GM10266 (cell line): ENCODE measurements around the gene NKAIN2.

Experiments
- DNase-seq: peaks from one replicate; pipeline ENCODE4 v3.0.0; 2012; ENCODE audit errors: extremely low spot score
- TF ChIP-seq, protein P1 (sequence below): IDR thresholded peaks from 2 replicates; pipeline ENCODE4 v1.5.1; 2012; ENCODE audit warnings: mild to moderate bottlenecking, low read depth; ENCODE audit not compliant: control insufficient read depth, insufficient read depth; ENCODE audit errors: missing control alignments

NKAIN2 gene

DNA sequence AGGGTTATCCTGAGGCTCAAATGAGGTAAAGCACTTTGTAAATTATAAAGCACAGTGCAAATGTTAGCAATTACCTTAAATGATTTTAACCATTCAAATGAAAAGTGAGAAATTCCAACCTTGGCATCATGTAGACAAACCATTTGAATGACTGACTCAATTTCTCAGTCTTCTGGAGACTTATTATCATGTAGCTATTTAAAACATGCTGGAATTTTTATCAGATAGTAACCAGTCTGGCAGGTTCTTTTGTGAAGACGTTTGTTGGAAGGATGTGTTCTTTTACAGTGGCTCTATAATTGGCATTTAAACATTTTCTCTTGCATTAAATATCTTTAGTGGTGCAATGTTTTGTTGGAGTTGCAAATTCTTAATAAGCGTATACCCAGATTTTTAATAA is 386.6 kb downstream of the NKAIN2 start:
- no peak for DNase-seq
- TF ChIP-seq, protein P1, sequence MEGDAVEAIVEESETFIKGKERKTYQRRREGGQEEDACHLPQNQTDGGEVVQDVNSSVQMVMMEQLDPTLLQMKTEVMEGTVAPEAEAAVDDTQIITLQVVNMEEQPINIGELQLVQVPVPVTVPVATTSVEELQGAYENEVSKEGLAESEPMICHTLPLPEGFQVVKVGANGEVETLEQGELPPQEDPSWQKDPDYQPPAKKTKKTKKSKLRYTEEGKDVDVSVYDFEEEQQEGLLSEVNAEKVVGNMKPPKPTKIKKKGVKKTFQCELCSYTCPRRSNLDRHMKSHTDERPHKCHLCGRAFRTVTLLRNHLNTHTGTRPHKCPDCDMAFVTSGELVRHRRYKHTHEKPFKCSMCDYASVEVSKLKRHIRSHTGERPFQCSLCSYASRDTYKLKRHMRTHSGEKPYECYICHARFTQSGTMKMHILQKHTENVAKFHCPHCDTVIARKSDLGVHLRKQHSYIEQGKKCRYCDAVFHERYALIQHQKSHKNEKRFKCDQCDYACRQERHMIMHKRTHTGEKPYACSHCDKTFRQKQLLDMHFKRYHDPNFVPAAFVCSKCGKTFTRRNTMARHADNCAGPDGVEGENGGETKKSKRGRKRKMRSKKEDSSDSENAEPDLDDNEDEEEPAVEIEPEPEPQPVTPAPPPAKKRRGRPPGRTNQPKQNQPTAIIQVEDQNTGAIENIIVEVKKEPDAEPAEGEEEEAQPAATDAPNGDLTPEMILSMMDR, result no peak

DNA sequence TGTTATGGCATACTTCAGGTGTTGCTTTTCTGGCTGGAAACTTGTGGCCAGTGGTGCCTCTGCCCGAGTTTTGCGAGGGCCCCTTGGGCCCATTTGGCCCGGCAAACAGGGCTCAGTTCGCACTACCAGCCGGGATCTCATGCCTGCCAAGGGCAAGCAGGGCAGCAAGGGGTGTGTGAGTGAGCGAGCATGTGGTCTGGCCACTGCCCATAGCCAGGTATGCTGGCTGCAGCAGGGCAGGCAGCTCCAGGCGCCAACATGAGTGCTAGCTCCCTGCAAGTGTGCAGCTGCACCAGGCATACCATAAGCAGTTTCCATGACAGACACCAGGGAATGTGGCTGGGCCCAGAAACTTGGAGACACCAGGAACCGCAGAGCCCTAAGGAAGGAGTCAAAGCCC is 389.5 kb downstream of the NKAIN2 start:
- no peak for DNase-seq
- TF ChIP-seq, protein P1, result no peak

DNA sequence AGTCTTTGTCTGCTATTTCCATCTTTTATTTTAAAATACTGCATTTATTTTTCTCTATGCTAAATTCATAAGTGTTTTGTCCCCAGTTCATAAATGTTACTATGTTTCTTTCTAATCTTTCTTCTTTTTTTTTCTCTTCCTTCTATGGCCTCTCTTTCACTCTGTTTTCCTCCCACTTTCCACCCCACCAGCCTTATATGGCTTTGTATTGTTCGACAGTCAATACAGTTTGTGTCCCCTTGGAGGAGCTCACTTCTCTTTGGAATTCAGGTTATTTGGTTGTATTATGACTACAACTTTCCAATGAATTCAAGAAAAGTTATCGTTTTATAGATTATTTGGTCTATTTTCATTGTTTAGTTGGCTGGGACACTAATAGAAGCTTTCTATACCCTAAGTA is 393.5 kb downstream of the NKAIN2 start:
- DNase-seq, result no peak
- TF ChIP-seq, protein P1, result no peak

DNA sequence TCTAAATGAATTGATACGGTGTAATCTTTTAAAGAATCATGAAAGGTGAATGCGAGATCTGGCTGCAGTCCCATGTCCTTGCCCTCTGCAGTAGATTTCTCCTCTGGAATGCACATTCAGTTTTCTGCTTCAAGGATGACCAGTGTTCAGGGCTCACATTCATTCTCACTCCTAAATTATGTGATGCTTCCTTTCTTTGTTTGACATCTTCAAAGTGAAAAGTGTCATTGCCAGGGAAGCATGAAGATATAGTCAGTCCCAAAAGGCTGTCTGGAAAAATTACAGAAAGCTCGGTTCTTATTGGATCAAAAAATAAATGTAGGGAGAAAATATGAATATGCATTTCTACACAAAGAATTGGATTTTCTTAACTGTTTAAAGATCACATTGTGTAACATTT is 395.6 kb downstream of the NKAIN2 start:
- TF ChIP-seq, protein P1, result no peak
- no peak for DNase-seq

DNA sequence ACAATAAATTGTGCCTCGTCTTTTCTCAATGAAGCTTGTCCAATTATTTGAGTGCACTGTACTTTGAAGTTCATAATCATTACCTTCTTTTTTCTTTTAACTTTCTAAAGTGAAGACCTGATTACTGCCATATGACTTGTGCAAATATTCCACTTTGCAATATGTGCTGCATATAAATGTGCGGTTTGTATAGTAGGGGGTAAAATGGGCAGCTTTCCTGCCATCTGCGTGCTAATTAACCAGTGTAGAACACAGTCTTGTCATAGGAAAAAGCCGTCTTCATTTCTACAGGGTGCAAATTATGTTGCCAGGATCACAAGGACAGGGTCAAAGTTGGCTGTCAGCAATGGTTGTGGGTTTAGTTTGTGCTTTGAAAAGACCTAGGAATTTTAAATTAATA is 397.0 kb downstream of the NKAIN2 start:
- TF ChIP-seq, protein P1, result no peak
- DNase-seq, result no peak

DNA sequence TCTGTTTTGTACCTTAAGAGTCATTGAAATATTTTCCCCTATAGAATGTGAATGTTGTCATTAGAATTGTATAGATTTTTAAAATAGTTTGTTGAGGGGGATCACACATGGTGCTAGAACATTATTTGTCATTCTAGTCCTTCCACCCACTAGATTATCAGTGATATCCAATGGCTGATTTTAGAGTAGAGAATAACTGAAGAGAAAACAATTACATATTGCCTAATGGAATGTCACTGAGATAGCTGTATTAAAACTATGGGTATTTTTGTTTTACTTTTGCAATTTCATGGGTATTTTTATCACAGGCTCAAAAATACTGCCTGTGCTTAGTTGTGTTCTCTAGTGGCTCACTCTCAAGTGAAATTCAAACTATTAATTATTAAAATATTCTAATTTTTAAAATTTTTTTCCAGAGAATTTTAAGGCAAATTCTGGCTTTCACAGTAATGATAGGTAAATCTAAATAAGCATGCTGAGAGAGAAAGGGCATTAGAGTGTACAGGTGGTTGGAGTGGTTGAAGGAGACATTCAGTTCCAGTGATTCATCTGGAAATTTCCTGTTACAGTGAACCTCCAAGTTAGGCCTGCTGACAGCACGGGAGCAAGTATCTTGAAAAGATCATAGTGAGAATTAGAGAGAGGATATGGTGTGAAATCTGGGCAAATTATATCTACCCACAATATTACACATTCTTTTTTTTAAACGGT is 399.6 kb downstream of the NKAIN2 start:
- TF ChIP-seq, protein P1, result no peak
- DNase-seq, result no peak

DNA sequence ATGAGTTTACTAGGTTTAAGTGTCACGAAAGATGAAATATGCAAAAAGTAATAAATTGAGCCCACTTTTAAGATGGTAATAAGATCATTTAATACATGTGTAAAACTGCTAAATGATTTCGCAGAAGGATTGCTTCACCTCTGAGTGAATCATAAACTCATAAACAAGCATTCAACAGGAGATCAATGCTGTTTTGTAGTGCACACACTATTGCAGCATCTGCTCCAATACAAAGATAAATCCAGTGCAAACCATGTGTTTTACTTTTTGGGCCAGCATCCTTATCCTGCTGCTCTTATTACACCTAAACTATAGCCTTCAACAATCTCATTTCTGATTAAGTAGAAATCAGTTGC is 400.1 kb downstream of the NKAIN2 start:
- TF ChIP-seq, protein P1, result no peak
- DNase-seq, result no peak
